Gastrocnemius medialis (tissue), 4 donors: ENCODE results near the gene VN1R4. TPM values are rescaled to one million over a fixed set of nuclear protein-coding genes. Genes with fewer than 3 reads are reported as not detected.
A peak's percentile ranks its signal among the peaks of the same experiment; 100 is the strongest.
"Not testable (repeated sequence)": the region's sequence is repeated elsewhere in the genome, so short reads cannot be mapped to it uniquely, and the experiment has no call there.

Experiments
- ATAC-seq, 2 donors: fragments of 150-250 bp; one replicate each; pipeline ENCODE4 v1.9.1; 2016
- DNase-seq, 2 donors: peaks; one replicate each; pipeline ENCODE4 v3.0.0-alpha.2; 2019
- H3K27ac ChIP-seq, 4 donors: fragments of 200-600 bp; sonication (generic); 1 replicate in 1 of 4; 2 replicates in 3 of 4; pipeline ENCODE4 v1.5.1; 2016 to 2018; ENCODE audit warnings: mild to moderate bottlenecking in 2 of 4, moderate library complexity in 1 of 4
- H3K27me3 ChIP-seq, 3 donors: fragments of 200-600 bp; sonication (generic) in 2 of 3; 1 replicate in 1 of 3; 2 replicates in 2 of 3; pipeline versions ENCODE4 v1.5.1 to v1.6.0; 2016 to 2019; ENCODE audit warnings: mild to moderate bottlenecking in 1 of 3, moderate library complexity in 1 of 3
- H3K36me3 ChIP-seq, 2 donors: fragments of 200-600 bp; sonication (generic) in 1 of 2; one replicate each; pipeline ENCODE4 v1.5.1; 2017 to 2018
- H3K4me1 ChIP-seq, 2 donors: fragments of 200-600 bp; sonication (generic) in 1 of 2; one replicate each; pipeline ENCODE4 v1.5.1; 2016 to 2017; ENCODE audit warnings: mild to moderate bottlenecking in 2 of 2
- H3K4me3 ChIP-seq, 4 donors: fragments of 200-600 bp; sonication (generic) in 3 of 4; 1 replicate in 1 of 4; 2 replicates in 3 of 4; pipeline ENCODE4 v1.5.1; 2016 to 2019; ENCODE audit warnings: mild to moderate bottlenecking in 2 of 4
- H3K9me3 ChIP-seq, 3 donors: fragments of 200-600 bp; sonication (generic) in 2 of 3; 1 replicate in 1 of 3; 2 replicates in 2 of 3; pipeline ENCODE4 v1.5.1; 2016 to 2019
- POLR2A ChIP-seq, 2 donors: fragments of 450-650 bp; IDR thresholded peaks; one replicate each; pipeline ENCODE4 v1.6.1; 2017; ENCODE audit warnings: antibody characterized with exemption in 2 of 2, mild to moderate bottlenecking in 2 of 2, moderate library complexity in 2 of 2
- in situ Hi-C, 4 donors: fragments of 200-750 bp; cut with MboI; loops; one replicate each; pipeline versions ENCODE4 v1.15.0 to v1.8.0; 2017; ENCODE audit warnings: low sequenced_read_pairs in 4 of 4
- intact Hi-C: fragments of 100-400 bp; cut with DNase I; formaldehyde crosslinking; loops from one replicate; pipeline ENCODE4 v1.15.1; 2023; ENCODE audit warnings: low total_unique reads
- total RNA-seq, 4 donors: library from RNA; depleted of rRNA; stranded (reverse); fragments of >200 nt; gene quantifications; one replicate each; pipeline versions ENCODE4 v1.1.0 to v1.2.3, GENCODE V29; 2016
- TF ChIP-seq, protein P1 (sequence below), 5 experiments: fragments of 450-650 bp in 3 of 5; fragments of 200-600 bp in 2 of 5; sonication (generic) in 2 of 5; IDR thresholded peaks in 4 of 5; conservative IDR thresholded peaks in 1 of 5; 1 replicate in 4 of 5; 2 replicates in 1 of 5; pipeline ENCODE4 v1.5.1; 2016 to 2019; ENCODE audit warnings: antibody characterized with exemption in 5 of 5, mild to moderate bottlenecking in 3 of 5, moderate library complexity in 3 of 5

Gene VN1R4
- total RNA-seq, 4 donors from 2014 or later: not detected

- H3K27ac ChIP-seq: peak within 1 kb of the TSS; percentile 70 to 81 (median 74)
- peaks cover 6 to 12% of the 10 kb centered on the region in 2 donors for H3K4me1 ChIP-seq
- intact Hi-C loops (loop anchor here (5.0 kb wide), 1 partner anchor 57 kb away; no protein-coding TSS in a partner anchor), in situ Hi-C loops (loop anchor here in 1 of 4 donors (10.0 kb wide), 1 partner anchor 80 kb away; the partner anchor contains the start of gene ZNF845)
- peak; percentile 18 to 35 for TF ChIP-seq POLR2A (IDR thresholded peaks at IDR 0.05)
- TF ChIP-seq, protein P1, sequence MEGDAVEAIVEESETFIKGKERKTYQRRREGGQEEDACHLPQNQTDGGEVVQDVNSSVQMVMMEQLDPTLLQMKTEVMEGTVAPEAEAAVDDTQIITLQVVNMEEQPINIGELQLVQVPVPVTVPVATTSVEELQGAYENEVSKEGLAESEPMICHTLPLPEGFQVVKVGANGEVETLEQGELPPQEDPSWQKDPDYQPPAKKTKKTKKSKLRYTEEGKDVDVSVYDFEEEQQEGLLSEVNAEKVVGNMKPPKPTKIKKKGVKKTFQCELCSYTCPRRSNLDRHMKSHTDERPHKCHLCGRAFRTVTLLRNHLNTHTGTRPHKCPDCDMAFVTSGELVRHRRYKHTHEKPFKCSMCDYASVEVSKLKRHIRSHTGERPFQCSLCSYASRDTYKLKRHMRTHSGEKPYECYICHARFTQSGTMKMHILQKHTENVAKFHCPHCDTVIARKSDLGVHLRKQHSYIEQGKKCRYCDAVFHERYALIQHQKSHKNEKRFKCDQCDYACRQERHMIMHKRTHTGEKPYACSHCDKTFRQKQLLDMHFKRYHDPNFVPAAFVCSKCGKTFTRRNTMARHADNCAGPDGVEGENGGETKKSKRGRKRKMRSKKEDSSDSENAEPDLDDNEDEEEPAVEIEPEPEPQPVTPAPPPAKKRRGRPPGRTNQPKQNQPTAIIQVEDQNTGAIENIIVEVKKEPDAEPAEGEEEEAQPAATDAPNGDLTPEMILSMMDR (IDR thresholded peaks at IDR 0.05 in 4 of 5, conservative IDR thresholded peaks at IDR 0.05 in 1 of 5): no peak
- peak; percentile 73 to 78 for DNase-seq
- peak; percentile 87 to 97 for ATAC-seq
- peaks cover 0 to 6% (median 0%) of the 10 kb centered on the region in 3 donors for H3K9me3 ChIP-seq
- peaks cover 0 to 3% (median 0%) of the 10 kb centered on the region in 3 donors for H3K27me3 ChIP-seq
- H3K36me3 ChIP-seq: peaks cover 0 to 31% of the 10 kb centered on the region in 2 donors
- peak within 1 kb of the TSS; percentile 72 to 91 (median 80) for H3K4me3 ChIP-seq
Measured at GRCh38 chr19:53254411-53255341, 12.8 kb downstream of the VN1R4 start, which contains the start of gene ZNF677. TSS of gene ZNF677 (minus strand) at chr19:53254873. CDS start at chr19:53251550, 3,323 bp downstream.

DNA sequence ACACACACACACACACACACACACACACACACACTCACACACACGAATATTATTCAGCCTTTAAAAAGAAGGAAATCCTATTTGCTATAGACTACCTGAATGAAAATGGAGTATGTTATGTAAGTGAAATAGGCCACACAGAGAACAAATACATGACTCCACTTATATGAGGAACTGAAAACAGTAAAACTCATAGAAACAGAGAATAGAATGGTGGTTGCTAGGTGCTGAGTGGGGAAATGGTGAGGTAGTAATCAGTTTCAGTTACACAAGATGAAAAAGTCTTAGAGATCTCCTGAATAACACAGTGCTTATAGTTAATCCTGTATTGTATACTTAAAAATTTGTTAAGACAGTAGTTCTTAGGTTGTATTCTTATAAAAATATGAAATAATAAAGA, 21.0 kb downstream of the VN1R4 start:
- Histone ChIP-seq H3K27ac (no peak overlapping the region), H3K27me3 (no peaks in the 10 kb centered on the region), H3K9me3 (peaks cover 0 to 30% (median 8%) of the 10 kb centered on the region in 3 donors), H3K36me3 (peaks cover 3 to 89% of the 10 kb centered on the region in 2 donors), H3K4me3 (no peak overlapping the region), H3K4me1 (no peaks in the 10 kb centered on the region)
- intact Hi-C loops: no loop called here
- in situ Hi-C loops: no loop called here
- no peak for TF ChIP-seq POLR2A (IDR thresholded peaks at IDR 0.05)
- TF ChIP-seq, protein P1 (IDR thresholded peaks at IDR 0.05 in 4 of 5, conservative IDR thresholded peaks at IDR 0.05 in 1 of 5): no peak
- no peak for ATAC-seq
- no peak for DNase-seq

GRCh38 chr19:53237114-53237777, 30.3 kb downstream of the VN1R4 start:
- no peak for ATAC-seq
- DNase-seq: no peak
- H3K9me3 ChIP-seq: peaks cover 6 to 59% (median 38%) of the 10 kb centered on the region in 3 donors
- H3K36me3 ChIP-seq: peaks cover 4 to 61% of the 10 kb centered on the region in 2 donors
- no peaks in the 10 kb centered on the region for H3K4me1 ChIP-seq
- in situ Hi-C loops (no loop called here), intact Hi-C loops (no loop called here)
- H3K27ac ChIP-seq: no peak overlapping the region
- no peak for TF ChIP-seq POLR2A (IDR thresholded peaks at IDR 0.05)
- TF ChIP-seq, protein P1 (IDR thresholded peaks at IDR 0.05 in 4 of 5, conservative IDR thresholded peaks at IDR 0.05 in 1 of 5): no peak
- H3K27me3 ChIP-seq: no peaks in the 10 kb centered on the region
- peak overlapping the region in 1 of 4 donors; percentile 40 for H3K4me3 ChIP-seq

GRCh38 chr19:53224606-53225005, 42.9 kb downstream of the VN1R4 start:
- Histone ChIP-seq H3K4me1 (no peaks in the 10 kb centered on the region), H3K27ac (no peak overlapping the region), H3K9me3 (peaks cover 4 to 27% (median 6%) of the 10 kb centered on the region in 3 donors), H3K4me3 (no peak overlapping the region), H3K36me3 (no peaks in the 10 kb centered on the region), H3K27me3 (no peaks in the 10 kb centered on the region)
- no peak for DNase-seq
- in situ Hi-C loops: no loop called here
- TF ChIP-seq, protein P1 (IDR thresholded peaks at IDR 0.05 in 4 of 5, conservative IDR thresholded peaks at IDR 0.05 in 1 of 5): no peak
- no peak for TF ChIP-seq POLR2A (IDR thresholded peaks at IDR 0.05)
- intact Hi-C loops: no loop called here
- ATAC-seq: no peak

DNA sequence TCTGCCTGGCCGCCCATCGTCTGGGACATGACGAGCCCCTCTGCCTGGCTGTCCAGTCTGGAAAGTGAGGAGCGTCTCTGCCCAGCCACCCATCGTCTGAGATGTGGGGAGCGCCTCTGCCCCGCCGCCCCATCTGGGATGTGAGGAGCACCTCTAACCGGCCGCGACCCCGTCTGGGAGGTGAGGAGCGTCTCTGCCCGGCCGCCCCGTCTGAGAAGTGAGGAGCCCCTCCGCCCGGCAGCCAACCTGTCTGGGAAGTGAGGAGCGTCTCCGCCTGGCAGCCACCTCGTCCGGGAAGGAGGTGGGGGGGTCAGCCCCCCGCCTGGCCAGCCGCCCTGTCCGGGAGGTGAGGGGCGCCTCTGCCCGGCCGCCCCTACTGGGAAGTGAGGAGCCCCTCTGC, 44.8 kb downstream of the VN1R4 start:
- H3K27me3 ChIP-seq, intact Hi-C loops, H3K4me3 ChIP-seq, H3K4me1 ChIP-seq, ATAC-seq, H3K27ac ChIP-seq, in situ Hi-C loops, H3K36me3 ChIP-seq, DNase-seq: not testable (repeated sequence)
- H3K9me3 ChIP-seq: peaks cover 4 to 20% (median 6%) of the 10 kb centered on the region in 3 donors
